Esophagus squamous epithelium (tissue), 5 donors: Measurements from ENCODE around the gene KDM7A. TPM values are rescaled to one million over a fixed set of nuclear protein-coding genes. Genes with fewer than 3 reads are reported as not detected.

Experiments used
- DNase-seq: peaks from one replicate; lab custom pipeline; 2025; lab: John Stamatoyannopoulos, UW
- H3K27ac ChIP-seq, 4 donors: fragments of 200-600 bp; sonication (generic); one replicate each; pipeline ENCODE4 v1.5.1; 2016 to 2019; ENCODE audit warnings: mild to moderate bottlenecking in 1 of 4
- H3K27me3 ChIP-seq, 4 donors: fragments of 200-600 bp; sonication (generic); 1 replicate in 3 of 4; 2 replicates in 1 of 4; pipeline versions ENCODE4 v1.5.1 to v1.6.0; 2017 to 2021; ENCODE audit warnings: antibody characterized with exemption in 1 of 4
- H3K36me3 ChIP-seq, 3 donors: fragments of 200-600 bp; sonication (generic); one replicate each; pipeline ENCODE4 v1.5.1; 2016 to 2019
- H3K4me1 ChIP-seq, 3 donors: fragments of 200-600 bp; sonication (generic); one replicate each; pipeline ENCODE4 v1.5.1; 2017 to 2019
- H3K4me3 ChIP-seq, 4 donors: fragments of 200-600 bp; sonication (generic); 1 replicate in 3 of 4; 2 replicates in 1 of 4; pipeline ENCODE4 v1.5.1; 2016 to 2019; ENCODE audit warnings: mild to moderate bottlenecking in 2 of 4, moderate library complexity in 1 of 4
- H3K9me3 ChIP-seq, 3 donors: fragments of 200-600 bp; sonication (generic); one replicate each; pipeline ENCODE4 v1.5.1; 2016 to 2019
- CTCF ChIP-seq, 6 experiments: fragments of 450-650 bp in 4 of 6; fragments of 200-600 bp in 2 of 6; sonication (generic) in 2 of 6; IDR thresholded peaks; one replicate each; pipeline ENCODE4 v1.5.1; 2016 to 2019; ENCODE audit warnings: antibody characterized with exemption in 6 of 6, mild to moderate bottlenecking in 4 of 6, moderate library complexity in 4 of 6
- POLR2A ChIP-seq, 4 donors: fragments of 450-650 bp; IDR thresholded peaks; one replicate each; pipeline ENCODE4 v1.6.1; 2017; ENCODE audit warnings: antibody characterized with exemption in 4 of 4, mild to moderate bottlenecking in 4 of 4, moderate library complexity in 3 of 4
- WGBS, 2 donors: methylation state at CpG; one replicate each; pipeline ENCODE4 v1.1.5; 2018; 5-methylcytosine and 5-hydroxymethylcytosine counted together
- intact Hi-C: fragments of 100-400 bp; cut with DNase I; formaldehyde crosslinking; loops from one replicate; pipeline ENCODE4 v1.15.0; 2022
- total RNA-seq, 4 donors: library from RNA; depleted of rRNA; stranded (reverse); fragments of >200 nt; gene quantifications; one replicate each; pipeline ENCODE4 v1.1.0, GENCODE V29; 2016
- donor health status: DM: yes; HTN: yes; CAD: no.

KDM7A gene
- total RNA-seq, 4 donors from 2014 or later = 11.5 to 28.3 (median 19.9) TPM

- Histone ChIP-seq H3K4me3 (no peak overlapping the region), H3K9me3 (no peaks in the 10 kb centered on the region), H3K27ac (no peak overlapping the region), H3K27me3 (no peaks in the 10 kb centered on the region), H3K4me1 (no peaks in the 10 kb centered on the region), H3K36me3 (peaks cover 0 to 10% (median 0%) of the 10 kb centered on the region in 3 donors)
- TF ChIP-seq CTCF (IDR thresholded peaks at IDR 0.05) (no peak), POLR2A (IDR thresholded peaks at IDR 0.05) (no peak)
- intact Hi-C loops = no loop called here
- DNase-seq = no peak
- 87 to 90% methylated on average over 5 to 7 of the region's 7 CpGs for WGBS, 2 donors
Measured at GRCh38 chr7:140082770-140083169, 94.0 kb downstream of the KDM7A start.

GRCh38 chr7:140081774-140082425 is 94.9 kb downstream of the KDM7A start:
- H3K4me1 ChIP-seq = no peaks in the 10 kb centered on the region
- no peak overlapping the region for H3K27ac ChIP-seq
- peaks cover 0 to 3% (median 0%) of the 10 kb centered on the region in 3 donors for H3K36me3 ChIP-seq
- intact Hi-C loops = no loop called here
- DNase-seq = no peak
- no peaks in the 10 kb centered on the region for H3K9me3 ChIP-seq
- WGBS, 2 donors = 77 to 78% methylated on average over 9 to 11 of the region's 11 CpGs
- TF ChIP-seq CTCF (IDR thresholded peaks at IDR 0.05) (no peak), POLR2A (IDR thresholded peaks at IDR 0.05) (no peak)
- H3K27me3 ChIP-seq = no peaks in the 10 kb centered on the region
- no peak overlapping the region for H3K4me3 ChIP-seq

- H3K36me3 ChIP-seq = no peaks in the 10 kb centered on the region
- DNase-seq = no peak
- H3K4me3 ChIP-seq = no peak overlapping the region
- intact Hi-C loops = no loop called here
- H3K9me3 ChIP-seq = no peaks in the 10 kb centered on the region
- 50 to 70% methylated on average over 7 of the region's 7 CpGs for WGBS, 2 donors
- H3K27ac ChIP-seq = no peak overlapping the region
- H3K27me3 ChIP-seq = no peaks in the 10 kb centered on the region
- H3K4me1 ChIP-seq = no peaks in the 10 kb centered on the region
- TF ChIP-seq POLR2A (IDR thresholded peaks at IDR 0.05) (no peak), CTCF (IDR thresholded peaks at IDR 0.05) (no peak)
Measured at GRCh38 chr7:140080919-140081318, 95.9 kb downstream of the KDM7A start.

- intact Hi-C loops = no loop called here
- DNase-seq = no peak
- 13 to 39% methylated on average over 3 to 6 of the region's 6 CpGs for WGBS, 2 donors
- H3K27ac ChIP-seq = no peak overlapping the region
- H3K27me3 ChIP-seq = no peaks in the 10 kb centered on the region
- no peak overlapping the region for H3K4me3 ChIP-seq
- no peaks in the 10 kb centered on the region for H3K4me1 ChIP-seq
- TF ChIP-seq POLR2A (IDR thresholded peaks at IDR 0.05) (no peak), CTCF (IDR thresholded peaks at IDR 0.05) (peak in 1 of 6 experiments; percentile 19)
- no peaks in the 10 kb centered on the region for H3K9me3 ChIP-seq
- H3K36me3 ChIP-seq = no peaks in the 10 kb centered on the region
Measured at GRCh38 chr7:140079121-140079536, 97.7 kb downstream of the KDM7A start.

GRCh38 chr7:140078392-140078791 is 98.4 kb downstream of the KDM7A start:
- Histone ChIP-seq H3K4me1 (no peaks in the 10 kb centered on the region), H3K27ac (no peak overlapping the region), H3K27me3 (no peaks in the 10 kb centered on the region), H3K4me3 (no peak overlapping the region), H3K36me3 (no peaks in the 10 kb centered on the region), H3K9me3 (no peaks in the 10 kb centered on the region)
- 83 to 92% methylated on average over 4 to 6 of the region's 13 CpGs for WGBS, 2 donors
- DNase-seq = no peak
- intact Hi-C loops = no loop called here
- TF ChIP-seq POLR2A (IDR thresholded peaks at IDR 0.05) (no peak), CTCF (IDR thresholded peaks at IDR 0.05) (no peak)
